Measurements from ENCODE around the gene AKNA.

- TF ChIP-seq CTCF (IDR thresholded peaks at IDR 0.05), result no peak
- no peak for TF ChIP-seq POLR2A (IDR thresholded peaks at IDR 0.05)
- TF ChIP-seq POLR2AphosphoS5 (IDR thresholded peaks at IDR 0.05), result no peak
- no peak for TF ChIP-seq EP300 (IDR thresholded peaks at IDR 0.05; ENCODE audit: low read depth)
These were observed 69.4 kb downstream of the AKNA start for GRCh38 chr9:114318416-114318815.
